HG03159 (cell line): ENCODE measurements around the gene RAMP3.
A peak's percentile ranks its signal among the peaks of the same experiment; 100 is the strongest.
"Not testable (repeated sequence)": the region's sequence is repeated elsewhere in the genome, so short reads cannot be mapped to it uniquely, and the experiment has no call there.

ENCODE experiments used
- ATAC-seq: cut with Tn5 transposase; IDR thresholded peaks from one replicate; pipeline ENCODE4 v1.9.1; 2021; ENCODE audit warnings: mild to moderate bottlenecking, moderate library complexity; ENCODE audit not compliant: unreplicated experiment

RAMP3 gene

GRCh38 chr7:45190406-45191165, 33.0 kb downstream of the RAMP3 start:
- no peak for ATAC-seq

GRCh38 chr7:45191396-45191795, 33.8 kb downstream of the RAMP3 start:
- ATAC-seq = no peak

GRCh38 chr7:45192621-45193041, 35.0 kb downstream of the RAMP3 start:
- ATAC-seq = no peak

- no peak for ATAC-seq
These were observed 36.2 kb downstream of the RAMP3 start for GRCh38 chr7:45193828-45194227.

- peak; percentile 77 for ATAC-seq
These were observed 38.8 kb downstream of the RAMP3 start for GRCh38 chr7:45196374-45196773.

- ATAC-seq = no peak
These were observed 39.9 kb downstream of the RAMP3 start for GRCh38 chr7:45197461-45197860.

- ATAC-seq = no peak
These were observed 41.4 kb downstream of the RAMP3 start for GRCh38 chr7:45198986-45199385.

- no peak for ATAC-seq
These were observed 41.9 kb downstream of the RAMP3 start for GRCh38 chr7:45199506-45199905.

GRCh38 chr7:45202625-45203024, 45.0 kb downstream of the RAMP3 start:
- no peak for ATAC-seq

GRCh38 chr7:45203036-45203435, 45.4 kb downstream of the RAMP3 start:
- no peak for ATAC-seq

- no peak for ATAC-seq
These were observed 45.9 kb downstream of the RAMP3 start for GRCh38 chr7:45203459-45203858.

- ATAC-seq = peak; percentile 90
These were observed 46.4 kb downstream of the RAMP3 start for GRCh38 chr7:45203936-45204445.

GRCh38 chr7:45206266-45206665, 48.7 kb downstream of the RAMP3 start:
- not testable (repeated sequence) for ATAC-seq

- ATAC-seq = not testable (repeated sequence)
These were observed 52.3 kb downstream of the RAMP3 start for GRCh38 chr7:45209909-45210308.

- no peak for ATAC-seq
These were observed 53.5 kb downstream of the RAMP3 start for GRCh38 chr7:45211066-45211465.

GRCh38 chr7:45211958-45212357, 54.4 kb downstream of the RAMP3 start:
- ATAC-seq = no peak

GRCh38 chr7:45212606-45213005, 55.0 kb downstream of the RAMP3 start:
- ATAC-seq = no peak

GRCh38 chr7:45215601-45216062, 58.0 kb downstream of the RAMP3 start:
- no peak for ATAC-seq

GRCh38 chr7:45216181-45216580, 58.6 kb downstream of the RAMP3 start:
- no peak for ATAC-seq

- ATAC-seq = no peak
These were observed 59.1 kb downstream of the RAMP3 start for GRCh38 chr7:45216622-45217165.

- ATAC-seq = no peak
These were observed 59.8 kb downstream of the RAMP3 start for GRCh38 chr7:45217358-45217757.

GRCh38 chr7:45219130-45219529, 61.5 kb downstream of the RAMP3 start:
- ATAC-seq = no peak
